ENCODE measurements around the gene CDRT15L2.
"Not testable (repeated sequence)": the region's sequence is repeated elsewhere in the genome, so short reads cannot be mapped to it uniquely, and the experiment has no call there.

CDRT15L2 gene

GRCh38 chr17:20579424-20579823 is at the start of gene CDRT15L2:
CDRT15L2 (plus strand) TSS chr17:20579724; CDS start chr17:20579744, 20 bp downstream.
- not testable (repeated sequence) for DNase-seq

DNA sequence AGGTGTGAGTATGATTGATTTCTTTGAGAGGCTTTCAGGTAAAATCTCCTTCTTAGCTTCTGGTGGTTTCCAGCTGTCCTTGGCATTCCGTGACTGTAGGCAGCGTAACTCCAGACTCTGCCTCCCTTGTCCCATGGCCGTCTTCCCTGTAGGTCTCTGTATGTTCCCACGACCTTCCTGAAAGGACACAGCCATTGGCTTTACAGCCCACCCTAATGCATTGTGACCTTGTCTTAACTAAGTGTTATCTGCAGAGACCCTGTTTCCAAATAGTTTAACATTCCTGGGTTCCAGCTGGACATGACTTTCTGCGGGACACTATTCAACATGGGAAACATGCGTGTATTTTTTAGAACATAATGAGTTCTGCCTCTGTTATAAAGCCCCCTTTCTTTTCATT is 49.4 kb upstream of the CDRT15L2 start:
- DNase-seq, result not testable (repeated sequence)

DNA sequence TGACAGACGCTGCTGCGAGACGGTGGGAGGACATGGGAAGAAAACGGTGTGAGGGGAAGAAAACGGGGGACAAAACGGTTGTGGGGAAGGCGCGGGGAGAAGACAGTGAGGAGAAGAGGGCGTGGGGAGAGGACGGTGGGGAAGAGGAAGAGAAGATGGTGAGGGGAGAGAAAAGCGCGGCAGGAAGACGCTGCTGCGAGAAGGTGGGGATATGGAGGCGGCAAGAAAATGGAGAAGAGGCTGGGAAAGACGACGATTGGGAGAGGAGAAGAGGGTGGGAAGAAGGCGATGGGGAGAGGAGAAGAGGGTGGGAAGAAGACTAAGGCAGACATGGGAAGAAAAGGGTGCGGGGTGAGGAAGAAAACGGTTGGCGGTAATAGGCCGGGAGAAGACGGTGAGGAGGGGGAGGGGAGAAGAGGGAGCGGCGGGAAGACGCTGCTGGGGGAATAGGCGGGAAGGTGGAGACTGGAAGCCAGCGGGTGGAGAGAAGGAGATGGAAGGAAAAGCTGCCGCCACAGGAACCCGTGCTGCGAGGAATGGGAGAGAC is 46.9 kb upstream of the CDRT15L2 start:
- not testable (repeated sequence) for DNase-seq

- DNase-seq, result not testable (repeated sequence)
Measured at GRCh38 chr17:20533206-20533605, 46.3 kb upstream of the CDRT15L2 start.

DNA sequence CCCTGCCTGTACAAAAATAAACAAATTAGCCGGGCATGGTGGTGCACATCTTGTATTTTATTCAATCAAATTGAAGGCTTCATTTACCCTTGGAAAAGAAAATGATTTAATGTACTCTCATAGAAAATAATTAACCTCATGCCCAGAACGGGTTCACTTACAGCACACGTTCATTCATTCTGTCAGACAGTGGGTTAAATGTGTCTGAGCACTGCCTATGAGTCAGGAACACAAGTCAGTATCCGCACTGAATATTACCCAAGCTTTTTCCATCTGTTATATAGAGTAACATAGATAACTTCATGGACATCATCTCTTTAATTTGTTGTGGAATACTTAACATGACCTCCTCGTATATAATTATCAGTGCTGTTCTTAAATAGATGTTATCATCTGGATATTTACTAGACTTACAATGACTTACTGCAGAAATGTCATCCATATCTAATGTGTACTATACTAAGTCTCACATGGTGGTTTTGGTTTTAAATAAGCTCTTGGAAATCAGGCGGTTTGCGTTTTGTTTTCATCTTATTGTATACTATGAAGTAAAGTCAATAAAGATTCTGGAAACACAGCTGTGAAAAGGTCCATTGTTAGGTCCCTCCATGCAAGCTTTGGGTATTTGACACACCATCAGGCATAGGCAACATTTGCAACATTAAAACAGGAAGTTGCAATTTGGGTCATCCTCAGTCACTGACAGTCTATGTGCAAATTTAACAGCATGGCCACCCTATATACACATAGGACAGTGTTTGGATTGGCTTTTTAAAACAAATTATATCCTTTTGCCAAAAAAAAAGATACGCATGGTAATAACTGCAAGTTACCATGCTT is 44.6 kb upstream of the CDRT15L2 start:
- not testable (repeated sequence) for DNase-seq

DNA sequence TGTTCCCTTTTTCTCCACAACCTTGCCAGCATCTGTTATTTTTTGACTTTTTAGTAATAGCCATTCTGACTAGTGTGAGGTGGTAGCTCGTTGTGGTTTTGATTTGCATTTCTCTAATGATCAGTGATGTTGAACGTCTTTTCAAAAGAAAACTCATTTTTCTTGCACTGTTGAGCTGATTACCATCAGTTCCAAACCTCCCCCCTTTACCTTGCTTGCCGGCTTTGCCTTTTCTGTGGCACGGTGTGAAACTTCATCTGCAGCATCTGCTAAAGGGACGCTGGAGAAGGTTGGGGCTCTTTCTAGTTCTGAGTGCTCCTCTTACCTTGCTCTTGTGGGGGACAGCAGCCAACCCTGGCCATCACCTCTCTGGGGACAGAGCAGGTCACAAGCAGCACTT is 39.1 kb upstream of the CDRT15L2 start:
- DNase-seq, result not testable (repeated sequence)

- not testable (repeated sequence) for DNase-seq
Measured at GRCh38 chr17:20540865-20541264, 38.7 kb upstream of the CDRT15L2 start.

DNA sequence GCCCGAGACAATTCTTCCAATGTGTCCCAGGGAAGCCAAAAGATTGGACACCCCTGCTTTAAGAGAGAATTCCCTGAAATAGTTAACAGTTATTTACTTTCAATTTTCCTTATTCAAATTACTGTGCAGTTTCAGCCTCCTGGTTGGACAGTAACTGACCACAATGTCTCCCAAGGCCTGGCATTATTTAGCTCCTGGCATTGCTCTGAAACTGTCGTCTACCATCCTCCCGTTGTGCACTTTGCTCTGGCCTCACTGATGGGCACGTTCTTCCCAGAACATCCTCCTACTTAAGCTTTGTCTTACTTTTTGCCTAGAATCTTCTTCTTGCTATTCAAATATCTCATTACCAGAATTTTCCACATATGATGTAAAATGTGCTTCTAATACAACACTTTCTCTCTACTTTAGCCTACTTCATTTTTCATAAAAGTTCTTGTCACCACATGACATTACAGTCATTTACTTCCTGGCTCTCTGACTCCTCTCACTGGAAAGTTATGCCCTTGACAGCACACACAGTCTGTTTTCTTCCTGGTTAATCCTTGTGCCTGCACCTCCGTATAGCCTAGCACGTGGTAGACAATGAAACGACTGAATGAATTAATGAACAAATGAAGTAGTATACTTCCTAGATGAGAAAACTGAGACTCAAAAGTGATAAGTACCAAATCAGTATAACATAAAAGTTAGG is 37.5 kb upstream of the CDRT15L2 start:
- DNase-seq, result not testable (repeated sequence)

DNA sequence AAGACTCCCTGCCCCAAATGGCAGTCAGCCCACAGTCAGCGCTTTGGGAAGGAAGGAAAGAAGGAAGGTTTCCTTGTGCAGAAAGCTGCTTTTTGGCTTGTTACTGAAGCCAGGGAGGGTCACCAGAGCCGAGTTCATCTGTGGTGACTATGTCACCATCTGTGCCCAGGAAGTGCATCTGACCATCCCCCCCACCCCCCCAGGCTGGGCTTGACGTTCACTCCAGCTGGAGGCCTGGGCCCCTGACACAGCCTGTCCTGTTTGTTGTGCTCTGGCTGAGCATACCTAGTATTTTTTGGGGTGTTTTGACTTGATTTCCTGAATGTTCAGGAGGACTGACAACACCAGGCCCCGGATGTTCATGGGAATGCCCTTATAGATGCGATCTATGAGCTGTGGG is 31.6 kb upstream of the CDRT15L2 start:
- DNase-seq, result not testable (repeated sequence)

- not testable (repeated sequence) for DNase-seq
Measured at GRCh38 chr17:20552920-20553319, 26.6 kb upstream of the CDRT15L2 start.

GRCh38 chr17:20554728-20555127 is 24.8 kb upstream of the CDRT15L2 start:
- not testable (repeated sequence) for DNase-seq

DNA sequence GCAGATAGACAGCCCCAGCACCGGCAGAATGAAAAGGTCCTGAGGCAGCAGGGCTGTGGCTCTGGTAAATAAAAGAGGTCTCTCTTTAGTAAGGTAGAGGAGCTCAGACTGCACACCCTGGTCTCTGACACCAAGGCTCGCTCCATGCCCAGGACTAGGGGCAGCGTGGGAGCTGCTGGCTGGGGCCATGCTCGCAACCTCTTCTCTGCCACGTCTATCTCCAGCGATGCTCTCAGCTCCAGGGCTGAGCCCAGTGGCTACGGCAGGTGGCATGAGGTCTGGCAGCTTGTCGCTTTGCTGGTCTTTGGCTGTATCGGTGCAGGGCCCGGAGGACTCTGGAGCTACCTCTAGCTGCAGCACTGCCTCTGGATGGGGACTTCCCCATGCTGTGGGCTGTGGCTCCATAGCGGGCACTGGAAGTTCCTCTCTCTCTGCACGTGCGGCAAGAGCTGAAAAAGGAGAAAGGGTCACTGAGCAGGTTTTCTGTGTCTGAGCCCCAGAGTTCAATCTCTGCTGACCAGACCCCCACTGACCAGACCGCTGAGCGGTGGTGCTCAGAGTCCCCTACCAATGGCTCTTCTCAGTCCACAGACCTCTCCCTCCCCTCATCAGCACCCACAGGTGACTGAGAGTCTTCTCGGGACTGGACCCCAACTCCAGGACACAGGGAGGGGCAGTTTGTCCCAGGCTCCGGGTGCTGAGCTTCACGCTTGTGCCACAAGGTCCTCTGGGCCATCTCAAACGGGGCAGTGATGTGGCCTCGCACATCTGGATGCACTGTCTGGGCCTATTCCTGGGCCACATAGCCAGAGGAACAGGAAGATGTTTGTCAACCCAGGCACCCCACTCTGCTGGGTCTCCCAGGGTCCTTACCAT is 24.2 kb upstream of the CDRT15L2 start:
- not testable (repeated sequence) for DNase-seq

GRCh38 chr17:20558096-20558495 is 21.4 kb upstream of the CDRT15L2 start:
- not testable (repeated sequence) for DNase-seq

- DNase-seq, result not testable (repeated sequence)
Measured at GRCh38 chr17:20559018-20559417, 20.5 kb upstream of the CDRT15L2 start.

DNA sequence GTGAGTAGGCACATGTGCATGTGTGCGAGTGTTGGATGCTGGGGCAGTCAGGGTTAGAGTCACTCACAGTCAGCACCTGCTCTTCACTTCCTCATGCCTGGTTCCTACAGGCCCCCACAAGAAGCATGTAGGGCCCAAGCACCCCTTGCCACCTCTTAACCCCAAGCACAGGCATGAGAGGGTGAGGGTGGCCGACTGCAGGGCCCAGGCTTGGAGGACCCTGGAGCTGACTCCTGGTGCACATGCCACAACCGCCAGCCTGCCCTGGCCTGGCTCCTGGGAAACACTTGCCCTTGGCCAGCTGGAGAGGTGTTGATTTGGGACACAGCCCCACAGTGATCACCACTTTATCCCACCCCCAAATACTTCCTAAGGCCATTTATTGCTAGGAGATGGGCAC is 16.9 kb upstream of the CDRT15L2 start:
- DNase-seq, result no peak

- DNase-seq, result not testable (repeated sequence)
Measured at GRCh38 chr17:20565245-20565644, 14.3 kb upstream of the CDRT15L2 start.

DNA sequence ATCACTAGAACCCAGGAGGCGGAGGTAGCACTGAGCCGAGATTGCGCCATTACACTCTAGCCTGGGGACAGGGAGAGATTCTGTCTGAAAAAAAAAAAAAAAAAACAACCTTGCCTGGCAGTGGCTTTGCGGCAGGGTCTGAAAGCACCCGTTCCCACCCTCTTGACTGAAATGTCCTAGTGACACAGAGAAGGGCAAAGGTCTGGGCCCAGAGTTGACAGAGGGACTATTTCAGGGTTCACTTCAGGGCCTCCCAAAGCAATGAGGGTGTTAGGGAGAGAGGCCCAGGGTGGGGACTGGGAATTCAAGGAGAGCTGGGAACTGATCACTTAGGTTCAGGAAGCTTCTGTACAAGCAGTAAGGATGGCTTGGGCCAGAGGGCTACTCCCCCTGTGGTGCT is 13.8 kb upstream of the CDRT15L2 start:
- DNase-seq, result no peak

DNA sequence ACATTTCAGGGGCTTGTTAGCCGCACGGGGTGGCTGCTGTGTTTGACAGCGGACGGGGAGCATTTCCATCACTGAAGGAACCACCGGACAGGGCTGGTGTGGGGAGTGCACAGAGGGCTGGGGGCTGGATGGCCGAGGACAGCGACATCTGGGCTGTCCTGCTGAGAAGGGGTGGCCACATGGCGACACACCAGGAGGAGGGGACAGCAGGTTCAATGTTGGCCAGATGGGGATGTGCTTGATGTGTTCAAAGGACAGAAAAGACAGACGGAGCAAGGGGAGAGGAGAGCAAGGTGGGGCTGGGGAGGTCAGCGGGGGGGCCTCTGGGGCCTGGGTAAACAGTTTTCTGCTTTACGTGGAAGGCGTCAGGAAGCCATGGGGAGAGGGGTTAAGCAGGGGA is 12.8 kb upstream of the CDRT15L2 start:
- DNase-seq, result peak; percentile 89

DNA sequence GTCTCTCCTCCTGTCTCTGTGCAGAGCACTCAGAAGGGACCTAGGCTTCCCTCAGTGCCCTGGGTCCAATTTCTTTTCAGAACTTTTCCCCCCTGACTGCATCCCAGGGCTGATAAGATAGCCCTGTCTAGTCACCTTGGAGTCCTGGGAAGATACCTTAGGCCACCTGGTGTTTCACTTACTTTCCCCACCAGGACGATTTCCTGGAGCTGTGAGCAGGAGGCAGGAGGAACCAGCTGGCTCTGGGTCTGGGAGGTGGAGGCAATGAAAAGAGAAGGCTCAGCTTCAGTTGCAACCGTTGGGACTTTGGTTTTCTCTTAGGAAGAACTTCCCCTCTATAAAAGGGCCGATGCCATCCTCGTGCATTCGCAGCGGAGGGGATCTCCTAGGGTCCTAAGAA is 12.1 kb upstream of the CDRT15L2 start:
- DNase-seq, result not testable (repeated sequence)

GRCh38 chr17:20568604-20569003 is 10.9 kb upstream of the CDRT15L2 start:
- not testable (repeated sequence) for DNase-seq

DNA sequence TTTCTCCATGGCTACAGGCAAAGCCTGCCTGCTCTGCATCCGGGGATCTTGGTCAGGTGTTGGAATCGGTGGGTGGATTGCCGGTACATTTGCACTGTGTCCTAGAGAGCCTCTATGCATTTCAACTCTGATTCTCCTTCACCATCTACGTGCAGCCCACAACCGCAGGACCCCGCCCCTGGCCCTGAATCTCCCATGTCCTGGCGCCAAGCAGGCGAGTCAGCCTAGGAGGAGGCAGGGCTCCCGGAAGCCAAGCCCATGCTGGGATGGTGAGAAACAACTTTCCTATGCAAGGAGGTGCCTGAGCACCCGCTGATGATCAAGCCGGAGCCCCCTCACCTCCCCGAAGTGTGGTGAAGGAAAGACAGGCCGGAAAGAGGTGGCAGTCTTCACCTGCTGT is 7.9 kb upstream of the CDRT15L2 start:
- DNase-seq, result not testable (repeated sequence)

GRCh38 chr17:20573216-20573615 is 6.3 kb upstream of the CDRT15L2 start:
- DNase-seq, result not testable (repeated sequence)

DNA sequence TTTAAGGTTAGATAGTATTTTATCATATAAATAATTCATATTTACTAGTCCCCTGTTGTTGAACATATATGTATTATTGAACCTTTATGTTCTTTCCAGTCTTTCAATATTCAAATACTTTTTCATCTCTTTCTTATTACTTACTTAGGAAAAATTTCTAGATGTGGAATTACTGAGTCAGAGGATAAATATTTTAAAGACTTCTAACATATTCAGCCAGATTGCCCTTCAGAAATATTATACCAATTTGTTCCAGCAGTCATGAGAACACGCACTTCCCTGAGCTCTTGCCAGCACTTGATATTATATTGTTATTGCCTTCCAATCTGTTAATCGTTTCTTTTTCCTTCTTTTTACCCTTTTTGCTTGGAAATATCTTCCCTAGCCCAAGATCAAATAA is 4.5 kb upstream of the CDRT15L2 start:
- DNase-seq, result not testable (repeated sequence)

Data from NCI-H524 treated with DMSO at 0.1 percent for 48 hours (cell line).